Right lung (tissue), 5 donors: ENCODE results near the gene SNX8. TPM values are rescaled to one million over a fixed set of nuclear protein-coding genes. Genes with fewer than 3 reads are reported as not detected.

Source experiments
- DNase-seq, 2 donors: peaks; one replicate each; pipeline ENCODE4 v3.0.0-alpha.2; 2013
- polyA plus RNA-seq, 5 donors: library from polyadenylated mRNA; unstranded; fragments of 120-200 nt; gene quantifications; one replicate each; pipeline versions ENCODE4 v1.2.1 to v1.2.3, GENCODE V29; 2013; ENCODE audit warnings: inconsistent platforms in 1 of 5, low replicate concordance in 1 of 5; ENCODE audit not compliant: insufficient read length in 5 of 5, insufficient read depth in 1 of 5

The SNX8 gene
- polyA plus RNA-seq, 5 donors = 22.2 to 33.7 (median 24.6) TPM

GRCh38 chr7:2248984-2249694, 65.1 kb downstream of the SNX8 start:
- no peak for DNase-seq

GRCh38 chr7:2247141-2247995, 66.9 kb downstream of the SNX8 start:
- DNase-seq = no peak

GRCh38 chr7:2245883-2246675, 68.2 kb downstream of the SNX8 start:
- no peak for DNase-seq

GRCh38 chr7:2244404-2244995, 69.7 kb downstream of the SNX8 start:
- no peak for DNase-seq

GRCh38 chr7:2243458-2243857, 70.8 kb downstream of the SNX8 start:
- DNase-seq = no peak

- no peak for DNase-seq
Measured at GRCh38 chr7:2242541-2243429, 71.5 kb downstream of the SNX8 start.

GRCh38 chr7:2241580-2242540, 72.4 kb downstream of the SNX8 start, which contains the start of the genes MRM2 and NUDT1:
MRM2 (minus strand) TSS chr7:2242205; CDS start chr7:2242169, 36 bp downstream.
NUDT1 (plus strand) TSS chr7:2242226; CDS start chr7:2244575, 2,349 bp downstream.
- DNase-seq = peak; percentile 71 to 75

- DNase-seq = no peak
Measured at GRCh38 chr7:2239242-2239641, 75.0 kb downstream of the SNX8 start.

GRCh38 chr7:2237109-2237602, 77.1 kb downstream of the SNX8 start:
- no peak for DNase-seq

- no peak for DNase-seq
Measured at GRCh38 chr7:2233926-2234325, 80.3 kb downstream of the SNX8 start.

GRCh38 chr7:2232766-2233520, 81.3 kb downstream of the SNX8 start, which contains the start of gene MAD1L1:
MAD1L1 (minus strand) TSS chr7:2232945; CDS start chr7:2230133, 2,812 bp downstream.
- peak; percentile 89 for DNase-seq

GRCh38 chr7:2231992-2232765, 82.1 kb downstream of the SNX8 start:
- DNase-seq = no peak

- no peak for DNase-seq
Measured at GRCh38 chr7:2230882-2231281, 83.4 kb downstream of the SNX8 start.

- no peak for DNase-seq
Measured at GRCh38 chr7:2230226-2230625, 84.0 kb downstream of the SNX8 start.

- no peak for DNase-seq
Measured at GRCh38 chr7:2229467-2229866, 84.8 kb downstream of the SNX8 start.

GRCh38 chr7:2228921-2229320, 85.3 kb downstream of the SNX8 start:
- DNase-seq = no peak

GRCh38 chr7:2227699-2228098, 86.5 kb downstream of the SNX8 start:
- no peak for DNase-seq
